ENCODE data around the gene SDHAF2.
"Not testable (repeated sequence)": the region's sequence is repeated elsewhere in the genome, so short reads cannot be mapped to it uniquely, and the experiment has no call there.

The SDHAF2 gene

GRCh38 chr11:61422226-61422625, 7.7 kb upstream of the SDHAF2 start:
- no peak for DNase-seq (ENCODE audit: low read depth in 1 of 2, low spot score in 1 of 2)

DNA sequence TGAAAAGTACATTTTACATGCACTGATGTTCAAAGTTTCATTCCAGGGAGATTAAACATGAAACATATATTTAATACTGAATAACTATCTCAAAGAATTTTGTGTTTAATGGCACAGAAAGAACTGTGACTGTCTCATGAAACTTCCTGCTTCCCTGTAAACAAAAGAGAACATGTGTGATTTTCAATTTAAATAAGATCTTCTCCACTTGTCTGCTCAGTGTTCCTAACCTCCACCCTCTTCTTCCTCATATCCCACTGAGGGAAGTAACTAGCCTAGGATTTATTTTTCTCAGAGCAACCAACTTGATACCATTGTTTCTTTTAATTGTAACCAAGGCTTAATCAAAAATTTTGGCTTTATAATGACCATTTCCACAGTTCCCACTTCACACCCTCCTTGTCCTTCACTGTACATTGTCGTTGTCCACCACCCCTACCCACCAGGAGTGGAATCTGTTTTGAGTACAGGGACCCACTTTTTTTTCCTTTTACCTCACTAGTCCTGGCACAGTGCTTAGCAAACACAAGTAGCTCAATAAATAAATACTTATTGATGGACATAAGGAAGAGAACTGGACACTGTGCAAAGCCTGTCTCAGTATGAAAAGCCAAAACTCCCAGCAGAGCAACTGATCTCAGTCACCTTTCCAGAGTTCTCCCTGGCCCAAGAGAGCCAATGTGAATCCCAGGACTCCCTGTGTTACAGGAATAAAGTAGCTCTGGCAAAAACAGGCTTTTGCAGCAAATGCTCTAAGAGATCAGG, 4.4 kb upstream of the SDHAF2 start:
- DNase-seq (ENCODE audit: low read depth in 1 of 2, low spot score in 1 of 2): no peak

DNA sequence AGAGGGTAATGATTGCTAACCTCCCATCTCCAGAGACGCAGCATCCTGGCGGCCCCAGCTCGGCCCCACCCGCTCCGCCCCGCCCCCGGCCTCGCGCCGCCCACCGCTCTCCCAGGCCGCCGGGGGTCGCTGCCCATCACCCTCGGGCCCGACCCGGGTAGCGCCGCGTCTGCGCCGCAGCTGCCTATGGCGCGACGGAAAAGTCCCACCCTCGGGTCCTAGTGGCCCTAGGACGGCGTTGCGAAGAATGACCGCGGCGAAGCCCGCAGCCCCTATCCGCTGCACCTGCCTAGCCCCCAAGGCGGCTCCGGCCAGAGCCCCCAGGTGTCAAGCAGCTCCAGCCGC, 606 bp upstream of the SDHAF2 start:
- DNase-seq (ENCODE audit: low read depth in 1 of 2, low spot score in 1 of 2): peak; percentile 51 to 52

- DNase-seq (ENCODE audit: low read depth in 1 of 2, low spot score in 1 of 2): not testable (repeated sequence)
Observed at GRCh38 chr11:61430839-61431238, 915 bp downstream of the SDHAF2 start.

DNA sequence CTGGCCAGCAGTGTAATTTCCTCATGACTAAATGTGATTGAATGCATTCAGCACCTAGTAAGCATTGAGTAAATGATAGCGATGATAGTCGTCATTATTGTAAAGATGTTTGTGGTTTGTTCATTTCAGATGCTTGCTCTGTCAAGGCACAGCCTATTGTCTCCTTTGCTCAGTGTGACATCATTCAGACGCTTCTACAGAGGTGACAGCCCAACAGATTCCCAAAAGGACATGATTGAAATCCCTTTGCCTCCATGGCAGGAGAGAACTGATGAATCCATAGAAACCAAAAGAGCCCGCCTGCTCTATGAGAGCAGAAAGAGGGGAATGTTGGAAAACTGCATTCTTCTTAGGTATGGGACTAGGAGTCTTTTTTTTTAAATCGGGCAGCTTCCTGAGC, 7.6 kb downstream of the SDHAF2 start:
- no peak for DNase-seq (ENCODE audit: low read depth in 1 of 2, low spot score in 1 of 2)

GRCh38 chr11:61439615-61440014, 9.7 kb downstream of the SDHAF2 start:
- DNase-seq (ENCODE audit: low read depth in 1 of 2, low spot score in 1 of 2): no peak

DNA sequence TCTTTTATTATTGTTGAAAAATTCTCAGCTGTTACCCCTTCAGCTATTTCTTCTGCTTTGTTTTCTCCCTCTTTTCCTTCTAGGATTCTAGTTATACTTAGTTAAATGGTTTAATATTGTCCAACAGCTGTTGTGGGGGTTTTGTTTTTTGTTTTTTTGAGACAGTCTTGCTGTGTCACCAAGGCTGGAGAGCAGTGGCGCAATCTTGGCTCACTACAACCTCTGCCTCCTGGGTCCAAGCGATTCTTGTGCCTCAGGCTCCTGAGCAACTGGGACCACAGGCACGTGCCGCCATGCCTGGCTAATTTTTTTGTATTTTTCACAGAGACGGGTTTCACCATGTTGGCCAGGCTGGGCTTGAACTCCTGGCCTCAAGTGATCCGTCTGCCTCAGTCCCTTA, 12.7 kb downstream of the SDHAF2 start:
- no peak for DNase-seq (ENCODE audit: low read depth in 1 of 2, low spot score in 1 of 2)

DNA sequence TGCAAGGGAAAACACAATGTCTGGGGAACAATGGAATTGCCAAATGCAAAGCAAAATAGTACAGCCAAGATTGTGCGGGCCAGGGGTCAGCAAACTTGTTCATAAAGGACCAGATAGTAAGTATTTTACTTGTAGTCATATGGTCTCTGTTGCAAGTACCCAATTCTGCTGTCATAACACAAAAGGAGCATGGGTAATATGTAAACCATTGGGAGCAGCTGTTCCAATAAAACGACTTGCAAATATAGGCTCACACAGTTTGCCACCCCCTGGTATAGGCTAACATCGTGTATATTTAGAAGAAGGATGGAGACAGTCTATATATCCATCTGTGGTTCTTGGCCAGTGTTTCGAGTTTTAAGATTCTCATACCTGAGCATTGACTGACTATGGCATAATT, 15.6 kb downstream of the SDHAF2 start:
- no peak for DNase-seq (ENCODE audit: low read depth in 1 of 2, low spot score in 1 of 2)

DNA sequence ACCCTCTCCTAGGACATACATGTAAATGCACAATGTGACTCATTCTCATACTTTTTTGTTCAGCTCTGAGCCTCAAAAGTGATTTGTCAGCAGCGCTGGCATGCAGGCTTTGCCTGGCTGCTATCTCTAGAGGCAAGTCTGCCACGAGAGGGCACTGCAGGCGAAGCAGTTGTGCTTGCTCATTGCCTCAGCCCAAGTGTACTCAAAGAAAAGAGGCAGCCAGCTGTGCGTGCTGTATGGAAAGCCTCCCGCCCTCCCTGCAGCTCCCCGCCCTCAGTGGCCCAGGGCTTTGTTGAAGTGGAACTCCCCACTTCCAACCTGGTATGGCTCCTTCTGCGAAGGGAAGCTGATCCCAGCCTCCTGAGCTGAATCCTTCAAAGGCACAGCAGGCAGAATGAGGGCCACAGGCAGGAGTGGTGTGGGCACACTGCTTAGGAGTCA, 16.3 kb downstream of the SDHAF2 start:
- DNase-seq (ENCODE audit: low read depth in 1 of 2, low spot score in 1 of 2): peak; percentile 35 to 72

GRCh38 chr11:61447601-61448551, 18.0 kb downstream of the SDHAF2 start:
- no peak for DNase-seq (ENCODE audit: low read depth in 1 of 2, low spot score in 1 of 2)

DNA sequence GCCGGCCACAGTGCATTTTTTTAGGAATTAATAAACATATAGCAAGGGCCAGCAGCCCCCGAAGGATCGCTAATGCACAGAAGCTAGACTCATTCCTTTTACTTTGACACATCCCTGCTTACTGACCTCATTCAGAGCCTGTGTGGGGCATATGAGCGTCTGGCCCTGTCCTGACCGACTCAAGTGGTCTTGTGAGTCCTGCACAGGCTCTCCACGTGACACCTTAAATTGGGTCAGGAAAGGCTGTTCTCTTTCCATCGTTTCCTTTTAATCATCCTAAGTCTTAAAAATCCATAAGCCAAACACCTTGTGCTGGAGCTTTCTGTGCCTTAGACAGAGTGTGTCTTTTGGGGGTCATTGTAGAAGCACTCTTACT, 18.6 kb downstream of the SDHAF2 start:
- DNase-seq (ENCODE audit: low read depth in 1 of 2, low spot score in 1 of 2): no peak

DNA sequence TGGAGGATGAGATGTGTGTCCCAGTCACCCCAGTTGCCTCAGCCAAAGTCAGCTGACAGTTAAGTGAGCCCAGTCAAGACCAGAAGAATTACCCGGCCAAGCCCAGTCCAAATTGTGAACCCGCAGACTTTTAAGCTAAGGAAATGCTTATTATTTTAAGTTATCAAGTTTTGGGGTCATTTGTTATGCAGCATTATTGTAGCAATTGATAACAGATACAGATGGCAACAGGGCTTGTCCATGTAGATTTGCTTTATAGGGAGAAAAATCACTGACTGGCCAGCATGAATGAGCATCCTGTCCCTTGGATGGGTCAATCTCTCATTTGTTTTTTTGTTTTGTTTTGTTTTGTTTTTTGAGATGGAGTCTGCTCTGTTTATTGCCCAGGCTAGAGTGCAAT, 22.9 kb downstream of the SDHAF2 start:
- no peak for DNase-seq (ENCODE audit: low read depth in 1 of 2, low spot score in 1 of 2)

- no peak for DNase-seq (ENCODE audit: low read depth in 1 of 2, low spot score in 1 of 2)
Observed at GRCh38 chr11:61453695-61454094, 23.8 kb downstream of the SDHAF2 start.

GRCh38 chr11:61454520-61454919, 24.6 kb downstream of the SDHAF2 start:
- no peak for DNase-seq (ENCODE audit: low read depth in 1 of 2, low spot score in 1 of 2)

DNA sequence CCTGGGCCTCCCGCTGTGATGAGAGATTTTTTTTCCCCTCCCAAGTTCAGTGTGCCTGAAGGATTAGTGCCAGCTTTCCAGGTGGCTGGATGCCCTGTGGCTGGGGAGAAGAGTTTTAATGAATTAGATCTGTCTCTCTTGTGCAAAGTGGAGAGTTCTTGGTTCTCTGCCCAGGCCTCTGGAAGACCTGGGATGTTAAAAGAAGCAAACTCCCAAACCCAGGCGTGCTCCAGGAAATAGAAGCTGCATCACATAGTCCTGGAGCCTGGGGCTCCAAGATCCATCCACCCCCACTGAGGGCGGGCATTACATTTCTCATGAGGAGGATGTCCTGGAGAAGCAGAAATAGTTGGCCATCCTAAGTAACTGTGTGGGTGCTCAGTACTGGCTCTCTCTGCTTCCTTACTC, 30.6 kb downstream of the SDHAF2 start:
- DNase-seq (ENCODE audit: low read depth in 1 of 2, low spot score in 1 of 2): no peak

DNA sequence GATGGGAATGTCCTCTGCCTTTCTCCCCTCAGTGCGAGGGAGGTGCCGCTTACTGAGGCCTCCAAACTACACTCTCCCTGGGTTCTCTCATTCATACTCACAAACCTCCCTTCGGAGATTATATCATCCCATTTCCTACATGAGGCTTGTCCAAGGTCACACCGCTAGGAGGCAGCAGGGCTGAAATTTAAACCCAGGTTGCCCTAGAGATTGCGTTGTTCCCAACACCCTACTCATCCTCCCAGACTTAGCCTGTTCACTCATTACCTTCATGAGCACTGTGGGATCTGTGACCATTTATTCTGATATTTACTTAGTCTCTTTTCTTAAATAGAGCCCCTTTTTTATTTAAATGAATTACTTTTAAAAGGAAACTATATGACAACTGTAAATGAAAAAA, 31.1 kb downstream of the SDHAF2 start:
- DNase-seq (ENCODE audit: low read depth in 1 of 2, low spot score in 1 of 2): no peak

GRCh38 chr11:61467602-61468001, 37.7 kb downstream of the SDHAF2 start:
- not testable (repeated sequence) for DNase-seq (ENCODE audit: low read depth in 1 of 2, low spot score in 1 of 2)

DNA sequence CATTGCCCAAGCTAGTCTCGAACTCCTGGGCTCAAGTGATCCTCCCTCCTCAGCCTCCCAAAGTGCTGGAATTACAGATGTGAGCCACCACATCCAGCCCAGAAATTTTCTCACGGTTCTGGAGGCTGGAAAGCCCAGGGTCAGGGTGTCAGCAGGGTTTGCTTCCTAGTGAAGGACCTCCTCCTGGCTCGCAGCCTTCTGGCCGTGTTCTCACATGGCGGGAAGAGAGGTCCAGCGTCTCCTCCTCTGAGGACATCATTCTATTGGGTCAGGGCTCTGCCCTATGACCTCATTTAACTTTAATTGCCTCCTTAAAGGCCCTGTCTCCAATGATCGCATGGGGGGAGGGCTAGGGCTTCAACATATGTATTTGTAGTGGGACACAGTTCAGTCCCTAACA, 38.1 kb downstream of the SDHAF2 start:
- DNase-seq (ENCODE audit: low read depth in 1 of 2, low spot score in 1 of 2): no peak

- DNase-seq (ENCODE audit: low read depth in 1 of 2, low spot score in 1 of 2): no peak
Observed at GRCh38 chr11:61472282-61472681, 42.4 kb downstream of the SDHAF2 start.

- DNase-seq (ENCODE audit: low read depth in 1 of 2, low spot score in 1 of 2): no peak
Observed at GRCh38 chr11:61472868-61473267, 42.9 kb downstream of the SDHAF2 start.

GRCh38 chr11:61473370-61474012, 43.6 kb downstream of the SDHAF2 start:
- no peak for DNase-seq (ENCODE audit: low read depth in 1 of 2, low spot score in 1 of 2)

Data from stimulated activated CD4-positive, alpha-beta T cell treated with anti-CD3 and anti-CD28 coated beads, Interleukin-15, amount 100 ng/mL, for 1 hour (primary cell).